ENCODE data around the gene PSMD1.
"Not testable (repeated sequence)": the region's sequence is repeated elsewhere in the genome, so short reads cannot be mapped to it uniquely, and the experiment has no call there.

The PSMD1 gene

DNA sequence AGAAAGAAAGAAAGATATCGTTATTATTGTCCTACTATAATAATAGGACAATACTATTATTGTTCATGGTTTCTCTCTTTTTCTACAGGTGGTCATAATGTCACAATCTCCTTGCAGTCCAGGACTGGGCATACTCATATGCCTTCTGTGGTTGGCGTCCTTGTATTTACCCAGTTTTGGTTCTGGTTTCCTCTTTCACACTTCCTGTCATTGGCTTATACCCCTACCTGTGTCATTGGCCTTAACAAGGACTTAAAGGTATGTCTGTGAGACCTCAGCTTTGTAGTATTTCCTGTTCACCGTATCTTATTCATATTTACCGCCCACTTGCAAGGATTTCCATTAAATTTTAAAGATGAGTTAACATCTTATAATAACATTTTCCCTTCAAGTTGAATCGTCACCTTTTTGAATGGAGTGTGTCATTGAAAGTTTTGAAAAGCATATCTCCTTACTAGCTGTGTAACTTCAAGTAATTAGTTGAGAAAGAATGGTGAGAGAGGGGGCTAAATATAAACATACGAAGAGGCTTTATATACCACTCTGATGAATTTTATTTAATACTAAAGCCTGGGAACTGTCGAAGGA is 104.7 kb downstream of the PSMD1 start:
- no peak for DNase-seq (ENCODE audit: low spot score)

GRCh38 chr2:231161877-231162329 is 105.2 kb downstream of the PSMD1 start:
- no peak for DNase-seq (ENCODE audit: low spot score)

DNA sequence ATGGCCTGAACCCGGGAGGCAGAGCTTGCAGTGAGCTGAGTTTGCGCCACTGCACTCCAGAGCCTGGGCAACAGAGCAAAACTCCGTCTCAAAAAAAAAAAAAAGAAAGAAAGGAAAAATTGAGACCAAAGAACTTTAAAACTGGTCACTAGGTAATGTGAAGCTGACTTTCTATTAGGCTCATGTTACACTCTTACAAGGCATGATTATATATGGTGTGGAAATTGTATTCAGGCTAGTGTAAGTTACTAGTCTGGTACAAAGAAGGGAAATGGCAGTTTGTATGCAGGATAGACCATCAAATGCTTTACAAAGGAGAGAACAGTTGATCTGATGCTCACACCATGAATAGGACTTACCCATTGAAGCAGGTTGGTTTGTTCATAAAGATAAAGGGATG is 106.3 kb downstream of the PSMD1 start:
- DNase-seq (ENCODE audit: low spot score), result no peak

DNA sequence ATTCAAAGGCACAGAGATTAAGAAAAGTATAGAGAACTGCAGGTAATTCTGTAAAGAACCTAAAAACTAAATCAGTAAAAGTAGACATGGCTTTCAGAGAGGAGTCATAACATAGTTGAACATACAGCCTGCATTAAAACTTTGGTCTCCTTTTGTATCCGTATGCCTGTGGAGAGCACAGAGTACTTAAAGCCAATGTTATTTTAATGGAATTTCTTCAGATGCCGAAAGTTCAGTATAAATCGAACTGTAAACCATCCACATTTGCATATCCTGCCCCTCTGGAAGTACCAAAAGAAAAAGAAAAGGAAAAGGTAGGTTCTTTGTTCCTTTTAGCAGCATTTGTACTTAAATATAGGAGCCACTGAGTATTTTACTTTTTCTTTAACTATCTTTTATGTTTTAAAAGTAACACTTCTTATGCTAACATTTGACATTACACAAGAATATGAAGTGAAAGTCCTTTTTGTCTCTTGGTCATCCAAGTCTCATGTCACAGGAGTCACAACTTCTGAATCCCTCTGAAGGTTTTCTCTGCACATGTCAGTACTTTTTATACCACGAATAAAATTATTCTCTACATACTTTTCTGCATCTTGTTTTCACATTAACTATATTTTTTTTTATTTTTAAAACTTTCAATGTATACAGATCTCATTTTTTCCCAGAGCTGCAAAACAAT is 106.9 kb downstream of the PSMD1 start:
- no peak for DNase-seq (ENCODE audit: low spot score)

DNA sequence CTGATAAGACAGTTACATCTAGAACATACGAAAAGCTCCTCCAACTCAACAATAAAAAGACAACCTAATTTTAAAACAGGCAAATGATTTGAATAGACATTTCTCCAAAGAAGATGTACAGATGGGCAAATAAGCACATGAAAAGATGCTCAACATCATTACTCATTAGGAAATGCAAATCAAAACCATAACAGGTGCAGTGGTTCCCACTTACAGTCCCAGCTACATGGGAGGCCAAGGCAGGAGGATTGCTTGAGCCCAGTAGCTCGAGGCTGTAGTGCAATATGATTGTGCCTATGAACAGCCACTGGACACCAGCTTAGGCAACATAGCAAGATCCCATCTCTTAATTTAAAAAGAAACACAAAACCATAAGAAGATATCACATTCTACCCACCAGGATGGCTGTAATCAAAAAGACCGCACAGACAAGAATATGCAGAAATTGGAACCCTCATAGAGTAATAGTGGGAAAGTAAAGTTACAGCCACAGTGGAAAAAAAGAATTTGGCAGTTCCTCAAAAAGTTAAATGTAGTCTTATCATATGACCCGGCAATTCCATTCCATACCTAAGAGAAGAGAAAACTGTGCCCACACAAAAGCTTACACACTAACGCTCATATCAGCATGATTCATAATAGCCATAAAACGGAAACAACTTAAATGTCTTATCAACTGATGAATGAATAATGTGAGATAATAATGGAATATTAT is 111.2 kb downstream of the PSMD1 start:
- no peak for DNase-seq (ENCODE audit: low spot score)

DNA sequence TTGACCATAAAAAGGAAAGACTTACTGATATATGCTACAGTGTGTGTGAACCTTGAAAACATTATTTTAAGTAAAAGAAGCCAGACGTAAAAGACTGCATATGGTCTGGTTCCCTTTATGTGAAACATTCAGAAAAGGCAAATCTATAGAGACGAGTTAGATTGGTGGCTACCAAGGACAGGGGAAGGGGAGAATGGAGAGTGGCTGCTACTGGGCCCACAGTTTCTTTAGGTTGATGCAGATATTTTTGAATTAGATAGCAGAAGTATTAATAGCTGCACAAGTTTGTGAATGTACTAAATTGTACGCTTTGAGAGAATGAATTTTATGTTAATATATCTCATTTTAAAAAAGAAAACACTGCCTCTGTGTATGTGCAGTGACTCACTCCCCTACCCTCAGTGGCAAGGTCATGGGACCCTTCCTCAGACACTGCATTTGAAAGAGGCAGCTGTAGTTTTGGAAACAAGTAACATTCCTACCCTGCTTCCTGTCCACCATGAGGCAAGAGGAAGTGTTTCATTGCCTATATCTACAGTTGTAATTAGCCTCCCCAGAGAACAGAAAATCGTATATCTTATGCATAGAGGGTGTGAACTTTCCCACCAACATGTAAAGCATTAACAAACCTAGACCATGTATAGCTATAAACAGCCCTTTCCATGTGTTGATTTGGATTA is 111.9 kb downstream of the PSMD1 start:
- DNase-seq (ENCODE audit: low spot score), result no peak

GRCh38 chr2:231169488-231169887 is 112.8 kb downstream of the PSMD1 start:
- DNase-seq (ENCODE audit: low spot score), result no peak

DNA sequence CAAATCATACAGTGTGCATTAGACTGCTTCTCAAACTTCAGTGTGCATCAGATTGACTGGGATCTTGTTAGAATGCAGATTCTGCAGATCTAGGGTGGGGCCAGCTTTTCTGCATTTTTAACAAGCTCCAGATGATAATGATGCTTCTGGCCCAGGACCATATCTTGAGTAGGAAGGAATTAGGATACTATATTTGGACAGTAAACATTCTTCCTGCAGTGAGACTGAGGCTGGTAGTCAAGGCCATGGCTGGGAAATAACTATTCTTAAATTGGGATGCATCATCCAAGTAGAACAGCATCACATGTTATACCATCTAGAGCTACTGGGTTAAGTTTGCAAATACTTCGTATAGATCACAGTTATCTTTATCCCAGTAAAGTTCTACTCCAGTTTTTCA is 113.4 kb downstream of the PSMD1 start:
- DNase-seq (ENCODE audit: low spot score), result no peak

- no peak for DNase-seq (ENCODE audit: low spot score)
These were observed 115.4 kb downstream of the PSMD1 start for GRCh38 chr2:231172025-231172424.

- no peak for DNase-seq (ENCODE audit: low spot score)
These were observed 117.6 kb downstream of the PSMD1 start for GRCh38 chr2:231174211-231174651.

DNA sequence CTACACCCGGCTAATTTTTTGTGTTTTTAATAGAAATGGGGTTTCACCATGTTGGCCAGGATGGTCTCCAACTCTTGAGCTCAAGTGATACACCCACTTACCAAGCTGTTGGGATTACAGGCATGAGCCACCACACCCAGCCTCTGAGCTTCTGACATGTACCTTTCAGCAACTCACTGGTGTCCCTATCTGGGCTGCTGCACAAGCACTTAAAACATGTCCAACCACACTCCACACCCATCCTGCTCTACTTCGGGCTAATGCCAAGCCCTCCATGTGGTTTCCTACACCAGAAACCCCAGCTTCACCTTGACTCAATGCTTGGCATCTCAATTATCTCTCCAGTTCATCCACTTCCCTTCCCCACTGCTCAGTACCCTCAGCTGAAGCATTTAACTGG is 119.4 kb downstream of the PSMD1 start:
- DNase-seq (ENCODE audit: low spot score), result no peak

DNA sequence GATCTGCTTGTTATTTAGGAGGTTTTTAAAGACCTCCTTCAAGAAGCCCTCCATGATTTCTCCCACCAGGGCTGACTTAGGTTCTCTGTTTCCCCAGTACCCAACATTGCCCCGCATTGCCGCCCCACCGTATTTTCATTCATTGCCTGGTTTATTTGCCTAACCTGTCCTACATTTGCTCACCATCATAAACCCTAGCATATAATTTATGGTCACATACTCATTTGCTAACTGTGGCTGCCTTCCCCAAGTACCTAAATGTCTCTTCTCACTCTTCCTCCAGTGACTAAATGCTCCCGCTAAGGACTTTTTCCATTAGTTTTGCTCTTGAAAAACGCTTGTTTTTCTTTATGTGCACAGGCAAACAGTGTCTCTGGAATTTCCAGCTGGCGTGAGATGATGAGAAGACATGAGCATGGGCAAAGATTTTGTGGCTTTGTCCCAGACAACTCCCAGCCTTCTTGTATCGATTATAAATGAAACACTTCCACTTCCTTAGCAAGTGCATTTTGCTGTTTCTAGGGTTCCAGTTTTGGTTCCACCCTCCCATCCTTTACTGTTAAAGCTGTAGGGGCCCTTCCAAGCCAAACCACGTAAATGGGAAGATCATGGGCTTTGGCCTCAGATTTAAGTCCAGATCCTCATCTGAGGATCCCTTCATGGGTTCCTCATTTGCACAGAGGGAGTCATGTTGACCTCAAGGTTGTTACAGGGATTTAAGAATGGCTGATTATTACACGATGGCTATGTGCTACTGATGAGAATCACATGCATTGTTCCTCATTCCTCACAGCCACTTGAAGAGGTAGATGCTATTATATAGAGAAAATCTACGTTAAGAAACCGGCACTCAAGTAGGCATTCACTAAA is 120.7 kb downstream of the PSMD1 start:
- no peak for DNase-seq (ENCODE audit: low spot score)

- DNase-seq (ENCODE audit: low spot score), result not testable (repeated sequence)
These were observed 122.1 kb downstream of the PSMD1 start for GRCh38 chr2:231178805-231179204.

- DNase-seq (ENCODE audit: low spot score), result no peak
These were observed 125.3 kb downstream of the PSMD1 start for GRCh38 chr2:231181860-231182512.

DNA sequence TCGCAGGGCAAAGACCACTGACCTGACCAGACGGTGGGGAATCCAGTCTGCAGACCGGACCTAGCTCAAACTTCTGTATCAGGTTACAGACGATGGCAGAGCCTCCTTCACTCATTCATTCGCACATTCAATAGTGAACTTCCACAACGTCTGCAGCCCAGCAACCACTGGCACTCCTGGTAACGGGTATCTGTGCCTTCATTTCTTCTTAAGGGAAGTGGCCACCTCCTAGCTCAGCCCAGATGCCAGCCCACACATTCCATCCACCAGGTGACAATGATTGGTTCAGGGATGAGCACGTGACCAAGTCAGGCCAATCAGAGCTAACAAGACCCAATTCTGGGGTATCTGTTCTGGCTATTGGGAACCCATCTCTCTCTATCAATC is 125.8 kb downstream of the PSMD1 start:
- no peak for DNase-seq (ENCODE audit: low spot score)

GRCh38 chr2:231183851-231184250 is 127.2 kb downstream of the PSMD1 start:
- DNase-seq (ENCODE audit: low spot score), result no peak

DNA sequence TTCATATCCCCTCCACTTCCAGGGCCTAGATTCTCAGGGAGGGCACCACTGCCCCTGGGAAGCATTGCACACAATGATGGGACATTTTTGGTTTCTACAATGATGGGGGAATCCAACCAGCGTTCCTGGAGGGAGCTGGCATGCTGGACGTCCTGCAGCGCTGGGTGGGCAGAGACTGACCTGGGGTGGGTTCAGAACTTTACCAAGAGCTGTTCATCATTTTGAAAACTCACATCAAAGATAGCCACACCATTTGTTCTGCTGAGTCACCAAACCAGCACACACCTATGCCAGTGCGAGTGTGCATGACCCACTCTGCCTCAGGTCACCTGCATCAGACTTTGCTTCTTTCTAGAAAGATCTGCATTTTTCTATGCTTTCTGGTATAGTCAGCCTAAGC is 127.7 kb downstream of the PSMD1 start:
- no peak for DNase-seq (ENCODE audit: low spot score)

- no peak for DNase-seq (ENCODE audit: low spot score)
These were observed 128.5 kb downstream of the PSMD1 start for GRCh38 chr2:231185050-231185725.

DNA sequence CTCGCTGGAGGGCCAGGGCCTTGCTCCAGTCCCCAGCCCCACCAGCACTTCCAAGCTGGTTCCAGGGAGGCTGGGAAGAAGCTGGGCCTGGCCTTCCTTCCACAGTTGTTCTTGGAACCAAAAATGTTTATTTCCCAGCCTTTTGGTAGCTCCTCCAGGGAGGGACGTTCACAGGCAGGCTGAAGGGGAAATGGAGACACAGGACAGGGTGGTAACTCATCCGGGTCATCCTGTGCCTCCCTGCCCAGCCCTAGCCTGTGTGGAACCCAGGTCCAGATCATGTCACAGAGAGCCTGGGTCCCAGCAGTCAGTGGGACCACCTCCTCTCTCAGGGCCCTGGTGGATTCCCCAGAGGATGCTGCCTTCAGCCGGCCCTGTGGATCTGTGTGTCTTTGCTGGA is 129.2 kb downstream of the PSMD1 start:
- DNase-seq (ENCODE audit: low spot score), result no peak

GRCh38 chr2:231186325-231186724 is 129.7 kb downstream of the PSMD1 start:
- DNase-seq (ENCODE audit: low spot score), result no peak

Measured in hematopoietic multipotent progenitor cell treated with erythropoietin and hydrocortisone succinate and interleukin-3 and kit ligand, for 15 days (in vitro differentiated cells).